A549 (cell line): ENCODE results near the gene PRADC1. TPM values are rescaled to one million over a fixed set of nuclear protein-coding genes. Genes with fewer than 3 reads are reported as not detected.

Source experiments
- ATAC-seq, 2 experiments: fragments of 200-7000 bp in 1 of 2; fragments of >200 bp in 1 of 2; cut with Nextera tagmentation in 1 of 2; cut with Tn5 transposase in 1 of 2; 3 replicates each; pipeline versions ENCODE4 v1.8.0 to v1.9.1; 2018 to 2020; ENCODE audit warnings: mild to moderate bottlenecking in 1 of 2, moderate library complexity in 1 of 2
- CTCF ChIA-PET: fragments of 300-600 bp; sonication (Branson Sonifier 250); formaldehyde crosslinking; extraction: SDS; loops from one replicate; lab custom pipeline; 2021; ENCODE audit warnings: antibody characterized with exemption, inconsistent platforms; lab: Yijun Ruan, JAX
- POLR2A ChIA-PET: fragments of 350-600 bp; formaldehyde crosslinking; extraction: SDS; loops from one replicate; lab custom pipeline; 2021; ENCODE audit warnings: antibody characterized with exemption, inconsistent platforms; lab: Yijun Ruan, JAX
- DNase-seq, 2 experiments: peaks; one replicate each; pipeline versions ENCODE4 v3.0.0 to v3.0.0-alpha.2; 2011 to 2016; ENCODE audit warnings: low read depth in 1 of 2, low spot score in 1 of 2
- FAIRE-seq: peaks from 2 replicates; lab custom pipeline; 2011; peaks lifted over from hg19 to GRCh38; lab: Jason Lieb, UNC
- H3K27ac ChIP-seq, 2 experiments: fragments of >200 bp; sonication (Bioruptor Twin); formaldehyde crosslinking; 3 replicates each; pipeline ENCODE4 v1.5.1; 2016 to 2017
- H3K4me1 ChIP-seq: fragments of >200 bp; sonication (Bioruptor Twin); formaldehyde crosslinking; 3 replicates; pipeline ENCODE4 v1.6.1; 2016
- H3K4me2 ChIP-seq: fragments of >200 bp; sonication (Bioruptor Twin); formaldehyde crosslinking; 3 replicates; pipeline ENCODE4 v1.6.1; 2016
- H3K4me3 ChIP-seq: fragments of >200 bp; sonication (Bioruptor Twin); formaldehyde crosslinking; 3 replicates; pipeline ENCODE4 v1.5.1; 2016
- H3K9me3 ChIP-seq: fragments of >200 bp; sonication (Bioruptor Twin); formaldehyde crosslinking; 3 replicates; pipeline ENCODE4 v1.6.1; 2016
- ATOH8 ChIP-seq: fragments of 250-450 bp; sonication (Bioruptor Pico); IDR thresholded peaks from 2 replicates; pipeline ENCODE4 v1.5.0; 2020; ENCODE audit warnings: low read depth, mild to moderate bottlenecking, moderate library complexity
- BCL3 ChIP-seq: fragments of >200 bp; sonication (Bioruptor Twin); formaldehyde crosslinking; IDR thresholded peaks from 3 replicates; pipeline ENCODE4 v1.6.1; 2016
- BHLHE40 ChIP-seq: IDR thresholded peaks from 2 replicates; pipeline ENCODE4 v1.6.1; 2012; ENCODE audit warnings: low read depth, low read length, inconsistent platforms
- CBX8 ChIP-seq: fragments of 200-600 bp; sonication (generic); IDR thresholded peaks from 2 replicates; pipeline ENCODE4 v1.6.1; 2016
- CEBPB ChIP-seq, 2 experiments: fragments of >200 bp in 1 of 2; sonication (Bioruptor Twin) in 1 of 2; formaldehyde crosslinking in 1 of 2; IDR thresholded peaks; 2 replicates each; pipeline ENCODE4 v1.6.1; 2012 to 2016
- CHD2 ChIP-seq: fragments of 150-350 bp; IDR thresholded peaks from 2 replicates; pipeline ENCODE4 v1.6.1; 2014; ENCODE audit warnings: low read length; ENCODE audit not compliant: partially characterized antibody
- E2F6 ChIP-seq: IDR thresholded peaks from 2 replicates; pipeline ENCODE4 v1.6.1; 2012; ENCODE audit warnings: low read depth, borderline replicate concordance
- EHF ChIP-seq: fragments of 250-450 bp; sonication (Bioruptor Pico); IDR thresholded peaks from 2 replicates; pipeline ENCODE4 v1.5.0; 2020; ENCODE audit warnings: mild to moderate bottlenecking
- FOSB ChIP-seq: fragments of 250-450 bp; sonication (Bioruptor Pico); IDR thresholded peaks from 2 replicates; pipeline ENCODE4 v1.5.0; 2020; ENCODE audit warnings: mild to moderate bottlenecking, moderate library complexity
- FOXS1 ChIP-seq: fragments of 250-450 bp; sonication (Bioruptor Pico); IDR thresholded peaks from 2 replicates; pipeline ENCODE4 v1.5.0; 2020; ENCODE audit warnings: mild to moderate bottlenecking, moderate library complexity
- GATA3 ChIP-seq: IDR thresholded peaks from 2 replicates; pipeline ENCODE4 v1.6.1; 2012; ENCODE audit warnings: borderline replicate concordance
- HDAC2 ChIP-seq: fragments of 200-600 bp; sonication (generic); IDR thresholded peaks from 2 replicates; pipeline ENCODE4 v1.6.1; 2016
- HOXA7 ChIP-seq: fragments of 250-450 bp; sonication (Bioruptor Pico); IDR thresholded peaks from 2 replicates; pipeline ENCODE4 v1.5.0; 2020; ENCODE audit warnings: mild to moderate bottlenecking, moderate library complexity
- KDM5A ChIP-seq: fragments of 200-600 bp; sonication (generic); IDR thresholded peaks from 2 replicates; pipeline ENCODE4 v1.6.1; 2016; ENCODE audit warnings: antibody characterized with exemption, mild to moderate bottlenecking
- MAFK ChIP-seq: fragments of 450-650 bp; IDR thresholded peaks from 2 replicates; pipeline ENCODE4 v1.6.1; 2014; ENCODE audit not compliant: partially characterized antibody
- MAX ChIP-seq: IDR thresholded peaks from 2 replicates; pipeline ENCODE4 v1.6.1; 2012
- NFE2L2 ChIP-seq: fragments of 150-350 bp; conservative IDR thresholded peaks from 2 replicates; pipeline ENCODE4 v1.6.1; 2014; ENCODE audit warnings: low read length
- POLR2AphosphoS2 ChIP-seq: conservative IDR thresholded peaks from 2 replicates; pipeline ENCODE4 v1.6.1; 2012; ENCODE audit warnings: low read length, improper control_type of control experiment, inconsistent platforms
- RAD21 ChIP-seq, 2 experiments: fragments of >200 bp in 1 of 2; sonication (Bioruptor Twin) in 1 of 2; formaldehyde crosslinking in 1 of 2; IDR thresholded peaks in 1 of 2; conservative IDR thresholded peaks in 1 of 2; 2 replicates in 1 of 2; 3 replicates in 1 of 2; pipeline ENCODE4 v1.6.1; 2012 to 2018; ENCODE audit warnings: inconsistent platforms in 1 of 2
- RARB ChIP-seq: fragments of 250-450 bp; sonication (Bioruptor Pico); IDR thresholded peaks from 2 replicates; pipeline ENCODE4 v1.8.0; 2021; ENCODE audit warnings: mild to moderate bottlenecking, moderate library complexity
- RFX5 ChIP-seq: fragments of 450-650 bp; IDR thresholded peaks from 2 replicates; pipeline ENCODE4 v1.7.1; 2014; ENCODE audit warnings: antibody characterized with exemption, mild to moderate bottlenecking, moderate library complexity
- SREBF2 ChIP-seq: fragments of 450-650 bp; IDR thresholded peaks from 2 replicates; pipeline ENCODE4 v1.6.1; 2014; ENCODE audit warnings: mild to moderate bottlenecking, moderate library complexity
- TFCP2L1 ChIP-seq: fragments of 250-450 bp; sonication (Bioruptor Pico); IDR thresholded peaks from 2 replicates; pipeline ENCODE4 v1.5.0; 2021; ENCODE audit warnings: mild to moderate bottlenecking
- TP53 ChIP-seq: fragments of 250-450 bp; sonication (Bioruptor Pico); IDR thresholded peaks from 2 replicates; pipeline ENCODE4 v1.5.0; 2021; ENCODE audit warnings: mild to moderate bottlenecking, moderate library complexity
- USF2 ChIP-seq: fragments of 450-650 bp; IDR thresholded peaks from 2 replicates; pipeline ENCODE4 v1.6.1; 2014; ENCODE audit warnings: antibody characterized with exemption
- ZFP36 ChIP-seq: fragments of 450-650 bp; IDR thresholded peaks from 2 replicates; pipeline ENCODE4 v1.6.1; 2014; ENCODE audit warnings: borderline replicate concordance; ENCODE audit not compliant: partially characterized antibody
- ZNF302 ChIP-seq: fragments of 250-450 bp; sonication (Bioruptor Pico); IDR thresholded peaks from 2 replicates; pipeline ENCODE4 v1.9.0; 2021; ENCODE audit warnings: inconsistent platforms, mild to moderate bottlenecking, moderate library complexity
- ZSCAN20 ChIP-seq: fragments of 250-450 bp; sonication (Bioruptor Pico); IDR thresholded peaks from 2 replicates; pipeline ENCODE4 v1.8.0; 2022; ENCODE audit warnings: mild to moderate bottlenecking, moderate library complexity
- WGBS: methylation state at CpG from one replicate; pipeline ENCODE4 v1.1.6; 2017; ENCODE audit errors: missing lambda C conversion rate; 5-methylcytosine and 5-hydroxymethylcytosine counted together
- polyA plus RNA-seq, 4 experiments: library from polyadenylated mRNA; depleted of rRNA in 3 of 4; stranded (reverse); fragments of >200 nt; fragmentation: RNase III in 1 of 4; extraction: RNeasy Plus Mini Kit Qiagen cat#74134 plus additional on column Dnase treatment in 1 of 4; gene quantifications; 2 replicates in 3 of 4; 3 replicates in 1 of 4; pipeline ENCODE4 v1.2.3, GENCODE V29; 2011 to 2017

Gene PRADC1
- polyA plus RNA-seq, 2 of the 4 experiments (the other 2 are of a cell fraction) = 11.2 to 12.1 TPM

- no peak overlapping the region for H3K4me3 ChIP-seq
- TF ChIP-seq POLR2AphosphoS2 (no peak), GATA3 (no peak), ZFP36 (no peak), ZNF302 (CRISPR knock-in tag) (no peak), NFE2L2 (no peak), KDM5A (no peak), E2F6 (no peak), CHD2 (no peak), FOXS1 (CRISPR knock-in tag) (no peak), USF2 (no peak)
- ChIA-PET POLR2A (no interaction called here), CTCF (interaction anchor here (0.9 to 8.4 kb wide), 3 partner anchors 11 to 52 kb away, joined by 3 to 33 read pairs (median 4); no protein-coding TSS in a partner anchor)
- no peaks in the 10 kb centered on the region for H3K9me3 ChIP-seq
- FAIRE-seq (no peak), DNase-seq (no peak), ATAC-seq (no peak)
- H3K4me2 ChIP-seq = no peak overlapping the region
- peaks cover 24% of the 10 kb centered on the region for H3K4me1 ChIP-seq
- H3K27ac ChIP-seq = no peak overlapping the region
- 100% methylated on average over 1 of the region's 1 CpG for WGBS
These were observed 5.9 kb upstream of the PRADC1 start for GRCh38 chr2:73238976-73239375.

GRCh38 chr2:73238149-73238548, 5.1 kb upstream of the PRADC1 start:
- no peak for ATAC-seq
- DNase-seq = no peak
- H3K4me3 ChIP-seq = no peak overlapping the region
- H3K4me2 ChIP-seq = no peak overlapping the region
- ChIA-PET POLR2A (interaction anchor here (1.1 kb wide), 1 partner anchor 16 kb away, joined by 3 read pairs; no protein-coding TSS in a partner anchor), CTCF (interaction anchor here (0.7 to 8.4 kb wide), 6 partner anchors 13 to 53 kb away, joined by 3 to 33 read pairs (median 3); no protein-coding TSS in a partner anchor)
- TF ChIP-seq RFX5 = no peak
- TF ChIP-seq POLR2AphosphoS2 = no peak
- TF ChIP-seq HOXA7 (CRISPR knock-in tag) = no peak
- no peak for TF ChIP-seq ZNF302 (CRISPR knock-in tag)
- no peak for TF ChIP-seq BCL3
- no peak for TF ChIP-seq ATOH8 (CRISPR knock-in tag)
- no peak for TF ChIP-seq BHLHE40
- no peak for TF ChIP-seq FOSB
- TF ChIP-seq TFCP2L1 = no peak
- peaks cover 24% of the 10 kb centered on the region for H3K4me1 ChIP-seq
- no peak overlapping the region for H3K27ac ChIP-seq
- no peak for FAIRE-seq
- 91% methylated on average over 3 of the region's 3 CpGs for WGBS
- H3K9me3 ChIP-seq = no peaks in the 10 kb centered on the region

GRCh38 chr2:73237168-73237567, 4.1 kb upstream of the PRADC1 start:
- no peak for ATAC-seq
- ChIA-PET CTCF (interaction anchor here (1.4 to 8.4 kb wide), 4 partner anchors 10 to 54 kb away, joined by 3 to 33 read pairs (median 5); no protein-coding TSS in a partner anchor), POLR2A (interaction anchor here (0.9 kb wide), 1 partner anchor 8 kb away, joined by 3 read pairs; no protein-coding TSS in a partner anchor)
- no peak for FAIRE-seq
- TF ChIP-seq SREBF2 (no peak), CEBPB (IDR thresholded peaks at IDR 0.05) (no peak), EHF (no peak), USF2 (no peak), RAD21 (conservative IDR thresholded peaks at IDR 0.05 in 1 of 2, IDR thresholded peaks at IDR 0.05 in 1 of 2) (no peak), ZSCAN20 (CRISPR knock-in tag) (no peak), MAFK (no peak), TP53 (CRISPR knock-in tag) (no peak), HDAC2 (no peak), MAX (no peak), CBX8 (no peak), RARB (no peak)
- H3K4me2 ChIP-seq = no peak overlapping the region
- 90% methylated on average over 1 of the region's 1 CpG for WGBS
- H3K27ac ChIP-seq = no peak overlapping the region
- peaks cover 28% of the 10 kb centered on the region for H3K4me1 ChIP-seq
- no peak for DNase-seq
- H3K4me3 ChIP-seq = no peak overlapping the region
- H3K9me3 ChIP-seq = no peaks in the 10 kb centered on the region
